Medulla oblongata (tissue), 1 donor: ENCODE results near the gene TNNC1.

Source experiments
- DNase-seq: peaks from one replicate; pipeline ENCODE4 v3.0.0-alpha.2; 2015; ENCODE audit errors: extremely low spot score

TNNC1 gene

GRCh38 chr3:52401551-52401950 lies 52.3 kb downstream of the TNNC1 start:
- no peak for DNase-seq
